ENCODE results near the gene GNE.
A peak's percentile ranks its signal among the peaks of the same experiment; 100 is the strongest.
"Not testable (repeated sequence)": the region's sequence is repeated elsewhere in the genome, so short reads cannot be mapped to it uniquely, and the experiment has no call there.

The GNE gene

DNA sequence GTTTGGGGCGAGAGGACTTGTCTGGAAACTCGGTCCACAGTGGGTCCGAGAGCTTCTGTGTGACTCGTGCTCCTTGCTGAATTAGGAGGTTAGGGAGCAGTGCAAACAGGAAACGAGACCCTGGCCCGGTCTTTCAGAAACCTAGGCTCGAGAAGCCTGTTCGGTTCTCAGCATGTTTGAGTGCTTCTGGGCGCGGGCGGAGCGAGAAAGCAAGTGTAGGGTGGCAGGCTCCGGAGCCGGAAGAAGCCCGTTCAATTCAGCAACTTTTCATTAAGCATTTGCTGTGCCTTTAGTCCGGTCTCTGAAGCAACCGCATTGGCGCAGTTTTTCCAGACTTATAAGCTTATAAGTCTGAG, 67.0 kb downstream of the GNE start:
- peak overlapping the region; percentile 93 for H3K4me3 ChIP-seq (ENCODE audit: low read depth, low read length)
- TF ChIP-seq, protein P1, sequence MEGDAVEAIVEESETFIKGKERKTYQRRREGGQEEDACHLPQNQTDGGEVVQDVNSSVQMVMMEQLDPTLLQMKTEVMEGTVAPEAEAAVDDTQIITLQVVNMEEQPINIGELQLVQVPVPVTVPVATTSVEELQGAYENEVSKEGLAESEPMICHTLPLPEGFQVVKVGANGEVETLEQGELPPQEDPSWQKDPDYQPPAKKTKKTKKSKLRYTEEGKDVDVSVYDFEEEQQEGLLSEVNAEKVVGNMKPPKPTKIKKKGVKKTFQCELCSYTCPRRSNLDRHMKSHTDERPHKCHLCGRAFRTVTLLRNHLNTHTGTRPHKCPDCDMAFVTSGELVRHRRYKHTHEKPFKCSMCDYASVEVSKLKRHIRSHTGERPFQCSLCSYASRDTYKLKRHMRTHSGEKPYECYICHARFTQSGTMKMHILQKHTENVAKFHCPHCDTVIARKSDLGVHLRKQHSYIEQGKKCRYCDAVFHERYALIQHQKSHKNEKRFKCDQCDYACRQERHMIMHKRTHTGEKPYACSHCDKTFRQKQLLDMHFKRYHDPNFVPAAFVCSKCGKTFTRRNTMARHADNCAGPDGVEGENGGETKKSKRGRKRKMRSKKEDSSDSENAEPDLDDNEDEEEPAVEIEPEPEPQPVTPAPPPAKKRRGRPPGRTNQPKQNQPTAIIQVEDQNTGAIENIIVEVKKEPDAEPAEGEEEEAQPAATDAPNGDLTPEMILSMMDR (IDR thresholded peaks at IDR 0.05; ENCODE audit: borderline replicate concordance, insufficient read depth, low read depth, low read length), result no peak

DNA sequence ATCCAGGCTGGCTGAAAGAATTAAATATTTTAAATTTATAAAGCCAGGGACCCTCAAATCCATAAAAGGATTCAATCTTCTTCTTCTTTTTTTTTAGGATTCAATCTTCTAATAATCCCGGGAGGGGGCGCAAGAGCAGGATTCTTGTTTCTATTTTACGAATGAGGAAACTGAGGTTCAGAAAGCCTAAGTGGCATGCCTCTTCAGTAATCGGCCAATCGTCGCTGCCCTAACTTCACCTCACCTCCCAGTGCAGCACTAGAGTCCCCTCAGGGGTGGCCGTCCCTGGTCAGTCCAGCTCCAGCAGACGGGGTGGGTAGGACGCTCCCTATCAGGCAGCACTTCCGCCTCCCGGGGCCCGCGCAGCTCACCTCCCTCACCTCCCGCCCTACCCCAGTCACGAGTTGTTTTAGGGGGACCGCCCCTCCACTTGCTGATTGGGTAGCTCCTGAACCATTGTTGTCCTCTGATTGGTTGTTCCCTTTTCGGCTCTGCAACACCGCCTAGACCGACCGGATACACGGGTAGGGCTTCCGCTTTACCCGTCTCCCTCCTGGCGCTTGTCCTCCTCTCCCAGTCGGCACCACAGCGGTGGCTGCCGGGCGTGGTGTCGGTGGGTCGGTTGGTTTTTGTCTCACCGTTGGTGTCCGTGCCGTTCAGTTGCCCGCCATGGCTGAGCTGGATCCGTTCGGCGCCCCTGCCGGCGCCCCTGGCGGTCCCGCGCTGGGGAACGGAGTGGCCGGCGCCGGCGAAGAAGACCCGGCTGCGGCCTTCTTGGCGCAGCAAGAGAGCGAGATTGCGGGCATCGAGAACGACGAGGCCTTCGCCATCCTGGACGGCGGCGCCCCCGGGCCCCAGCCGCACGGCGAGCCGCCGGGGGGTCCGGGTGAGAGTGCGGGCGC, 67.6 kb downstream of the GNE start, which contains the start of gene CLTA:
Gene CLTA, plus strand, starts transcription at position 534 of the 902 bp plus-strand sequence. Its CDS starts 136 bp downstream, at position 670.
- H3K4me3 ChIP-seq (ENCODE audit: low read depth, low read length), result peak within 1 kb of the TSS; percentile 93
- TF ChIP-seq, protein P1 (IDR thresholded peaks at IDR 0.05; ENCODE audit: borderline replicate concordance, insufficient read depth, low read depth, low read length), result peak; percentile 37; the same call in 1 of the 2 replicates

DNA sequence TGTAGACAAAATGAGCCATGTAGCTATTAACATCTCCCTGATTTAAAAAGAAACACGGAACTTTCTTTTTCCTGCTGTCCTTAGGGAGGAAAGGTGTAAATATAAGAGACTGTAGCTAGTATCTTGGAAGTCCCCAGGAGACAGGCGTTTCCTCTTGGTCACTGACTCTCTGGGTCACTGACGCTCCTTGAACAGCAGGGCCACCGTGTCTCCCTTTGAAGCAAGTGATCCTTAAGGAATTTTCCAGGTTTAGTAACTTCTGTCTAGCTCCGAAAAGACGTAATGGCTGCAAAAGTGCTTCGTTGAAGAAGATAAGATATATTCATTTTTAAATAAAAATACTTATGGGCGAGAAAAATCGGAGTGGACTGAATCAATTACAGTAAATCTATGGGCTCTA, 68.3 kb downstream of the GNE start:
- TF ChIP-seq, protein P1 (IDR thresholded peaks at IDR 0.05; ENCODE audit: borderline replicate concordance, insufficient read depth, low read depth, low read length), result no peak
- H3K4me3 ChIP-seq (ENCODE audit: low read depth, low read length), result peak overlapping the region; percentile 93

DNA sequence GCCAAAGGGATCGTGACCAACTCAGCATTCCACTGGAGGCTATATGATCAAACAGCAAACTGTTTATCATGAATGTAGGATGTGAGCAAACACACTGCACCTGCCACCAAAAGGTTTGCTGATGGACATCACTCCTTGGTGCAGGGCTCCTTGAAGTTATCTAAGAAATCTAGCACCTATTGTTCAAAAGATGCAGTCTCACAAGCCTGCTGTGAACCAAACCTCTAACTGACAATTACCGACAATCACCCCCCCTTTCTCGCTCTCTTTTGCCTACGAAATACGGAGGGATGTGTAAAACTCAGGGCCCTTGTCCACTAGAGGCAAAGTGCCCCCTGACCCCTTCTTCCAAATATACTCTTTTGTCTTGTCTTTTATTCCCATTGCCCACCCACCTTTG, 70.0 kb downstream of the GNE start:
- no peak overlapping the region for H3K4me3 ChIP-seq (ENCODE audit: low read depth, low read length)
- TF ChIP-seq, protein P1 (IDR thresholded peaks at IDR 0.05; ENCODE audit: borderline replicate concordance, insufficient read depth, low read depth, low read length), result no peak

DNA sequence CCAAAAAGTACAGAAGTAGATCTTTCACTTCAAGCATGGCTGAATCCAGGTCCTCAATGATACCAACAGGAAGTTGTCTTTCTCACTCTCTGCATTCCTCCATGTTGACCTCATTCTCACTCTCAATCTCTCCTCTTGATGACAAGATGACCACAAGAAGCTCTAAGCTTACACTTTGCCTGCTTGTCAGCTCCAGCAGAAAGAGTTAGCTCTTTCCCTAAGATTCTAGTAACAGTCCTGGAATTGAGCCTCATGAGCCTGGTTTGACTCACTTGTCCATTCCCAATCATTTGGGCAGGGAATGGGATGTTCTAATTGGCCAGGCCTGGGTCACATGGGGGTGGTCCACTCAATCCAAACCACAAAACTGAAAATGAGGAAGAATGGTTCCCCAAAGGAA, 70.8 kb downstream of the GNE start:
- TF ChIP-seq, protein P1 (IDR thresholded peaks at IDR 0.05; ENCODE audit: borderline replicate concordance, insufficient read depth, low read depth, low read length), result no peak
- no peak overlapping the region for H3K4me3 ChIP-seq (ENCODE audit: low read depth, low read length)

DNA sequence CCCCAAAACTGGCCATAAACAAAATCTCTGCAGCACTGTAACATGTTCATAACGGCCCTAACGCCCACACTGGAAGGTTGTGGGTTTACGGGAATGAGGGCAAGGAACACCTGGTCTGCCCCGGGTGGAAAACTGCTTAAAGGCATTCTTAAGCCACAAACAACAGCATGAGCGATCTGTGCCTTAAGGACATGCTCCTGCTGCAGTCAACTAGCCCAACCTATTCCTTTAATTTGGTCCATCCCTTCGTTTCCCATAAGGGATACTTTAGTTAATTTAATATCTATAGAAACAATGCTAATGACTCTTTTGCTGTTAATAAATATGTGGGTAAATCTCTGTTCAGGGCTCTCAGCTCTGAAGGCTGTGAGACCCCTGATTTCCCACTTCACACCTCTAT, 78.0 kb downstream of the GNE start:
- H3K4me3 ChIP-seq (ENCODE audit: low read depth, low read length), result not testable (repeated sequence)

DNA sequence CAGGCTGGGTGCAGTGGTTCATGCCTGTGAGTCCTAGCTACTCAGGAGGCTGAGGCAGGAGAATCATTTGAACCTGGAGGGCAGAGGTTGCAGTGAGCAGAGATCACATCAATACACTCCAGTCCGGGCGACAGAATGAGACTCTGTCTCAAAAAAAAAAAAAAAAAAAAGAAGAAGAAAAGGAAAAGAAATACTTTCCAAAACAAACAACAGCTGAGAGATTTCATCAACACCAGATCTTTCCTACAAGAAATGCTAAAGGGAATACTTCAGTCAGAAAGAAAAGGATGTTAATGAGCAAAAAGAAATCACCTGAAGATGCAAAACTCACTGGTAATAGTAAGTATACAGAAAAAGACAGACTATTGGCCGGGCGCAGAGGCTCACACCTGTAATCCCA, 80.7 kb downstream of the GNE start:
- TF ChIP-seq, protein P1 (IDR thresholded peaks at IDR 0.05; ENCODE audit: borderline replicate concordance, insufficient read depth, low read depth, low read length), result no peak
- no peak overlapping the region for H3K4me3 ChIP-seq (ENCODE audit: low read depth, low read length)

DNA sequence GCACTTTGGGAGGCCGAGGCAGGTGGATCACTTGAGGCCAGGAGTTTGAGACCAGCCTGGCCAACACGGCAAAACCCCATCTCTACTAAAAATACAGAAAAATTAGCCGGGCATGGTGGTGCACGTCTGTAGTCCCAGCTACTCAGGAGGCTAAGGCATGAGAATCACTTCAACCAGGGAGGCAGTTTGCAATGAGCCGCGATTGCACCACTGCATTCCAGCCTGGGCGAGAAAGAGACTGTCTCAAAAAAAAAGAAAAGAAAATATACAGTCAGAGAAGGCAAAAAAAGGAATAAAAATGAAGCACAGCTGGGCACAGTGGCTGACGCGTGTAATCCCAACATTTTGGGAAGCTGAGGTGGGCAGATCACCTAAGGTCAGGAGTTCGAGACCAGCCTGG, 81.8 kb downstream of the GNE start:
- not testable (repeated sequence) for H3K4me3 ChIP-seq (ENCODE audit: low read depth, low read length)

DNA sequence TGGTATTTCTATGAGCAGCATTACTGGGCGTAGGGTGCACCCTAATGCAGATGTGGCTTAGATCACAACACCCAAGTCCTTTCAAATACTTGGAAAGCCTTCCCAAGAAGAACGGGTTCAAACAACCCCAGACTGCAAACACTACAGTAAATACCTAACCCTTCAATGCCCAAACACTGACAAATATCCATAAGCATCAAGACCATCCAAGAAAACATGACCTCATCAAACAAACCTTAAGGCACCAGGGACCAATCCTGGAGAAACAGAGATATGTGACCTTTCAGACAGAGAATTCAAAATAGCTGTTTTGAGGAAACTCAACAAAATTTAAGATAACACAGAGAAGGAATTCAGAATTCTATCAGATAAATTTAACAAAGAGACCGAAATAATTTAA, 83.0 kb downstream of the GNE start:
- not testable (repeated sequence) for H3K4me3 ChIP-seq (ENCODE audit: low read depth, low read length)

Measured in GM12875 (cell line).